NCI-H226 (cell line): ENCODE measurements around the gene ZNF722.
"Not testable (repeated sequence)": the region's sequence is repeated elsewhere in the genome, so short reads cannot be mapped to it uniquely, and the experiment has no call there.

ENCODE experiments used
- DNase-seq: peaks from one replicate; pipeline ENCODE4 v3.0.0-alpha.2; 2015

Gene ZNF722

GRCh38 chr7:63998549-63998948 is at the start of gene ZNF722:
TSS of gene ZNF722 (plus strand) at chr7:63998849. CDS start at chr7:63998962, 113 bp downstream.
- DNase-seq = no peak

- DNase-seq = no peak
Measured at GRCh38 chr7:63953181-63953580, 45.5 kb upstream of the ZNF722 start.

GRCh38 chr7:63968629-63969028 is 30.0 kb upstream of the ZNF722 start:
- DNase-seq = no peak

- DNase-seq = not testable (repeated sequence)
Measured at GRCh38 chr7:64015496-64015895, 16.8 kb downstream of the ZNF722 start.

GRCh38 chr7:64035388-64035787 is 36.7 kb downstream of the ZNF722 start:
- DNase-seq = no peak

- DNase-seq = no peak
Measured at GRCh38 chr7:64037095-64037494, 38.4 kb downstream of the ZNF722 start.

- DNase-seq = no peak
Measured at GRCh38 chr7:64045301-64046040, 46.8 kb downstream of the ZNF722 start, which contains the start of gene ZNF727. TSS of gene ZNF727 (plus strand) at chr7:64045434. CDS start at chr7:64045622, 188 bp downstream.

GRCh38 chr7:64046041-64046389 is 47.4 kb downstream of the ZNF722 start:
- DNase-seq = no peak
